Body of pancreas (tissue), 4 donors: ENCODE results near the gene RAD51B.

Experiments
- CTCF ChIP-seq, 7 experiments: fragments of 450-650 bp in 4 of 7; fragments of 200-600 bp in 3 of 7; sonication (generic) in 3 of 7; IDR thresholded peaks; one replicate each; pipeline ENCODE4 v1.5.1; 2016 to 2019; ENCODE audit warnings: antibody characterized with exemption in 7 of 7
- POLR2A ChIP-seq, 3 donors: fragments of 450-650 bp; IDR thresholded peaks; one replicate each; pipeline ENCODE4 v1.6.1; 2016; ENCODE audit warnings: antibody characterized with exemption in 3 of 3, mild to moderate bottlenecking in 2 of 3

GRCh38 chr14:68337279-68337678 is 517.7 kb downstream of the RAD51B start:
- TF ChIP-seq POLR2A (IDR thresholded peaks at IDR 0.05), result no peak
- no peak for TF ChIP-seq CTCF (IDR thresholded peaks at IDR 0.05)
